Loucy (cell line): ENCODE data around the gene ASCC1.

Source experiments
- H2AFZ ChIP-seq: fragments of 200-600 bp; sonication (generic); 2 replicates; pipeline ENCODE4 v1.6.0; 2016; ENCODE audit warnings: antibody characterized with exemption, mild to moderate bottlenecking, low read length, moderate library complexity
- H3F3A ChIP-seq: fragments of 200-600 bp; 2 replicates; pipeline ENCODE4 v1.6.0; 2016; ENCODE audit warnings: antibody characterized with exemption, low read depth, mild to moderate bottlenecking
- H3K27me3 ChIP-seq: fragments of 200-600 bp; sonication (generic); 2 replicates; pipeline ENCODE4 v1.6.1; 2014; ENCODE audit warnings: low read length, mild to moderate bottlenecking; ENCODE audit not compliant: insufficient read depth, poor library complexity, severe bottlenecking
- H3K36me3 ChIP-seq: fragments of 200-600 bp; sonication (generic); 2 replicates; pipeline ENCODE4 v1.6.1; 2016; ENCODE audit warnings: low read length; ENCODE audit not compliant: insufficient read depth
- H3K4me1 ChIP-seq: fragments of 200-600 bp; sonication (generic); 2 replicates; pipeline ENCODE4 v1.5.1; 2014; ENCODE audit warnings: low read length, mild to moderate bottlenecking; ENCODE audit not compliant: insufficient read depth, poor library complexity, severe bottlenecking
- H3K4me2 ChIP-seq: fragments of 200-600 bp; sonication (generic); 2 replicates; pipeline ENCODE4 v1.6.0; 2014; ENCODE audit warnings: antibody characterized with exemption, low read length, low read depth, mild to moderate bottlenecking; ENCODE audit not compliant: poor library complexity, severe bottlenecking
- H3K4me3 ChIP-seq: fragments of 200-600 bp; sonication (generic); 2 replicates; pipeline ENCODE4 v1.5.1; 2014; ENCODE audit warnings: low read length, mild to moderate bottlenecking, mixed read lengths; ENCODE audit not compliant: poor library complexity, severe bottlenecking
- H3K79me2 ChIP-seq: fragments of 200-600 bp; sonication (generic); 2 replicates; pipeline ENCODE4 v1.6.1; 2014; ENCODE audit warnings: low read length; ENCODE audit not compliant: insufficient read depth
- H3K9ac ChIP-seq: fragments of 200-600 bp; sonication (generic); 2 replicates; pipeline ENCODE4 v1.6.0; 2014; ENCODE audit warnings: mild to moderate bottlenecking, low read depth, low read length, moderate library complexity; ENCODE audit not compliant: poor library complexity, severe bottlenecking
- H3K9me2 ChIP-seq: fragments of 200-600 bp; sonication (generic); replicated peaks from 2 replicates; pipeline ENCODE4 v1.6.1; 2016; ENCODE audit warnings: low read depth, low read length, mixed read lengths
- H3K9me3 ChIP-seq: fragments of 200-600 bp; sonication (generic); 2 replicates; pipeline ENCODE4 v1.6.1; 2014; ENCODE audit warnings: mild to moderate bottlenecking, antibody characterized with exemption, low read length, low read depth; ENCODE audit not compliant: insufficient read depth
- H4K20me1 ChIP-seq: fragments of 200-600 bp; sonication (generic); 2 replicates; pipeline ENCODE4 v1.6.0; 2014; ENCODE audit warnings: antibody characterized with exemption, low read length, mild to moderate bottlenecking; ENCODE audit not compliant: insufficient read depth, poor library complexity, severe bottlenecking
- EZH2phosphoT487 ChIP-seq: fragments of 200-600 bp; IDR thresholded peaks from 2 replicates; pipeline ENCODE4 v1.6.1; 2018; ENCODE audit warnings: antibody characterized with exemption, mild to moderate bottlenecking, moderate library complexity, borderline replicate concordance
- TF ChIP-seq, protein P1 (sequence below): fragments of 200-600 bp; sonication (generic); conservative IDR thresholded peaks from 2 replicates; pipeline ENCODE4 v1.5.1; 2014; ENCODE audit warnings: mild to moderate bottlenecking, antibody characterized with exemption, low read length

ASCC1 gene

DNA sequence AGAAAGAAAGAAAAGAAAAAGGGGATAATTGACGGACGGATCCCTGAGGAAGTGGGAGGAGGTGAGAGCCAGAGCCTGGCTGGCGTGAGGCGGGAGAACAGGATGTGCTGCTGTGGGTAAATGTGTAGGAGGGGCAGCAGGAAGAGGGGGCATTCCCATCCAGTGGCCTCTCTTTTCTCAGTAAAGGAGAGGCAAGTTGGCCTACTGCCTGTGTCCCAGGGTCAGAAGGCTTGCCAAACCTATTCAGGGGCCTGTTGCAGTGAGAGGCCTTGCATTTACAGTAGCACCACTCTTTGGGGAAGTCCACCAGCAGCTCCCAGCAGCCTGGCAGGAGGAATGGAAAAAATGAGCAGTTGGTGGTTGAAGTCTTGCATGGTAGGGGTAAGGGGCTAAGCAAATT is 26.6 kb upstream of the ASCC1 start:
- H3K36me3 ChIP-seq = no peaks in the 10 kb centered on the region
- TF ChIP-seq EZH2phosphoT487 = no peak
- TF ChIP-seq, protein P1, sequence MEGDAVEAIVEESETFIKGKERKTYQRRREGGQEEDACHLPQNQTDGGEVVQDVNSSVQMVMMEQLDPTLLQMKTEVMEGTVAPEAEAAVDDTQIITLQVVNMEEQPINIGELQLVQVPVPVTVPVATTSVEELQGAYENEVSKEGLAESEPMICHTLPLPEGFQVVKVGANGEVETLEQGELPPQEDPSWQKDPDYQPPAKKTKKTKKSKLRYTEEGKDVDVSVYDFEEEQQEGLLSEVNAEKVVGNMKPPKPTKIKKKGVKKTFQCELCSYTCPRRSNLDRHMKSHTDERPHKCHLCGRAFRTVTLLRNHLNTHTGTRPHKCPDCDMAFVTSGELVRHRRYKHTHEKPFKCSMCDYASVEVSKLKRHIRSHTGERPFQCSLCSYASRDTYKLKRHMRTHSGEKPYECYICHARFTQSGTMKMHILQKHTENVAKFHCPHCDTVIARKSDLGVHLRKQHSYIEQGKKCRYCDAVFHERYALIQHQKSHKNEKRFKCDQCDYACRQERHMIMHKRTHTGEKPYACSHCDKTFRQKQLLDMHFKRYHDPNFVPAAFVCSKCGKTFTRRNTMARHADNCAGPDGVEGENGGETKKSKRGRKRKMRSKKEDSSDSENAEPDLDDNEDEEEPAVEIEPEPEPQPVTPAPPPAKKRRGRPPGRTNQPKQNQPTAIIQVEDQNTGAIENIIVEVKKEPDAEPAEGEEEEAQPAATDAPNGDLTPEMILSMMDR = no peak
- H3K27me3 ChIP-seq = no peaks in the 10 kb centered on the region
- H3K9ac ChIP-seq = peak overlapping the region; percentile 35
- H4K20me1 ChIP-seq = no peaks in the 10 kb centered on the region
- H3F3A ChIP-seq = peaks cover 4% of the 10 kb centered on the region
- peaks cover 8% of the 10 kb centered on the region; the same call in 1 of the 2 replicates for H3K79me2 ChIP-seq
- H3K4me1 ChIP-seq = peaks cover 44% of the 10 kb centered on the region
- H3K4me2 ChIP-seq = no peak overlapping the region
- no peaks in the 10 kb centered on the region for H3K9me2 ChIP-seq
- no peaks in the 10 kb centered on the region for H3K9me3 ChIP-seq
- no peak overlapping the region for H2AFZ ChIP-seq
- H3K4me3 ChIP-seq = no peak overlapping the region

DNA sequence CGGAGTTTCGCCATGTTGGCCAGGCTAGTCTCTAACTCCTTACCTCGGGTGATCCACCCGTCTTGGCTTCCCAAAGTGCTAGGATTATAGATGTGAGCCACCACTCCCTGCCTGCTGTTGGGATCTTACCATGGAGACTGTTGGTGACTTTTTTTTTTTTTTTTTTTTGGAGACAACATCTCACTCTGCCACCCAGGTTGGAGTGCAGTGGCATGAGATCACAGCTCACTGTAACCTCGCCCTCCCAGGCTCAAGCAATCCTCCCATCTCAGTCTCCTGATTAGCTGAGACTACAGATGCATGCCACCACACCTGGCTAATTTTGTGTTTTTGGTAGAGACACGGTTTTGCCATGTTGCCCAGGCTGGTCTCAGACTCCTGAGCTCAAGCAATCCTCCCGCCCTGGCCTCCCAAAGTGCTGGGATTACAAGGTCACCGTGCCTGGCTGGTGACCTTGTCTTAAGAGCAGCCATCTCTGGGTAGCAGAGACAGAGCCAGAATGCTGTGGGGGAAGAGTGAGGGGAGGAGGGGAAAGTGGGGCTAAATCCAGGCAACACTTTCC is 25.7 kb upstream of the ASCC1 start:
- no peaks in the 10 kb centered on the region for H4K20me1 ChIP-seq
- peaks cover 35% of the 10 kb centered on the region for H3K4me1 ChIP-seq

DNA sequence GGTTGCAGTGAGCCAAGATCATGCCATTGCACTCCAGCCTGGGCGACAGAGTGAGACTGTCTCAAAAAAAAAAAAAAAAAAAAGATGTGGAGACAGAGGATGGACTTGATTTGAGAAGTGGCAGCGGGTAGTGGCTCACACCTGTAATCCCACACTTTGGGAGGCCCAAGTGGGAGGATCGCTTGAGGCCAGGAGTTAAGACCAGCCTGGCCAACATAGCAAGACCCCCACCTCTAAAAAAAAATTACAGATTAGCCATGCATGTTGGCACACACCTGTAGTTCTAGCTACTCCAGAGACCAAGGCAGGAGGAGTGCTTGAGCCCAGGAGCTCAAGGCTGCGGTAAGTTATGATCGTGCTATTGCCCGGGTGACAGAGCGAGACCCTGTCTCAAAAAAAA is 24.3 kb upstream of the ASCC1 start:
- Histone ChIP-seq H3K4me2 (no peak overlapping the region), H3K9ac (no peak overlapping the region), H3K4me1 (peaks cover 23% of the 10 kb centered on the region), H2AFZ (no peak overlapping the region), H3K9me2 (no peaks in the 10 kb centered on the region), H3F3A (no peaks in the 10 kb centered on the region), H3K9me3 (no peaks in the 10 kb centered on the region), H3K4me3 (no peak overlapping the region), H3K79me2 (no peaks in the 10 kb centered on the region), H3K36me3 (peaks cover 10% of the 10 kb centered on the region; the same call in 1 of the 2 replicates), H4K20me1 (no peaks in the 10 kb centered on the region), H3K27me3 (no peaks in the 10 kb centered on the region)
- no peak for TF ChIP-seq EZH2phosphoT487
- TF ChIP-seq, protein P1 = no peak

More for the DNA sequence above, 25.7 kb upstream of the ASCC1 start:
- Histone ChIP-seq H3K4me2 (no peak overlapping the region), H3K36me3 (no peaks in the 10 kb centered on the region), H3K27me3 (no peaks in the 10 kb centered on the region), H3F3A (no peaks in the 10 kb centered on the region), H3K9ac (no peak overlapping the region), H3K9me3 (no peaks in the 10 kb centered on the region), H3K9me2 (no peaks in the 10 kb centered on the region), H3K4me3 (no peak overlapping the region), H2AFZ (no peak overlapping the region), H3K79me2 (peaks cover 8% of the 10 kb centered on the region; the same call in 1 of the 2 replicates)
- TF ChIP-seq EZH2phosphoT487 = no peak
- TF ChIP-seq, protein P1 = no peak
